Measurements from ENCODE around the gene SLK. TPM values are rescaled to one million over a fixed set of nuclear protein-coding genes. Genes with fewer than 3 reads are reported as not detected.

SLK gene
- total and polyA plus RNA-seq, 10 of the 15 experiments (the other 5 are each of a cell fraction or from before 2014, with no cell fraction given), result 2.5 to 24.2 (median 11.1) TPM

DNA sequence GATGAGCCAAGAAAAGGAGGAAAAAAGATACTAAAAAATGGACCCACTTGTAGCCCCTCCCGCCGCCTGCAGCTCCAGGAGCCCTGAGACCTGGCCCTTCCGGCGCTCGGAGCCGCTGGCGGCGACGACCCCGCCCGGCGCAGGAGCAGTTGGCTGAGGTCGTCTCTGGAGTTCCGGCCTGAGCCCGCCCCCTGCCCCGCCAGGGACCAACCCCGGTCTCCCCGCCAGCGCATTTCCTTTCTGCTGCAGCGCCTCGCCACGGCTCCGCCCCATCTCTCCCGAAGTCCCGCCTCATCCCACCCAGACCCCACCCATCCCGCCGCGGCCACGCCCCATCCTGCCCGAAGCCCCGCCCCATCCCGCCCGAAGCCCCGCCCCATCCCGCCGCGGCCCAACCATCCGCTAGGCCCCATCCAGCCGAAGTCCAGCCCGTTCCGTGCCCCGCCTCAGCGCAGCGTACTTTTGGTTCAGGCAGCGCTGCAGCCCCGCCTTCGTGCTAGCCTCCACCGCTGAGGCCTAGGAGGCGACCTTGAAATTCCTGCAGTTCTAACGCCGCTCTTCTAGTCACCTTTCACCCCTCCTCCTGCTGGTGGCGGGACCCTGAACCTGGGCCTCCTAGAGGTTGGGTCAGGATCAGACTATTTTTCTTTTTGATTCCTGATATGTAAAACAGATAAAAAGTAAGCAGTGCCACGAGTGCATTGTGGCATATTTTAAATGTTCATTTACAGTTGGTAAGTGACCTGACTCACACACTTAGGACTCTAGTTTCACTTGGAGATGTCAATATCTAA is 48.7 kb upstream of the SLK start, which contains the start of gene STN1 (continued):
- TF ChIP-seq CEBPZ (IDR thresholded peaks at IDR 0.05; ENCODE audit: low read depth, low read length), result no peak
- TF ChIP-seq ETV6 (conservative IDR thresholded peaks at IDR 0.05 in 1 of 2, IDR thresholded peaks at IDR 0.05 in 1 of 2; ENCODE audit: borderline replicate concordance in 1 of 2, low read depth in 1 of 2), result no peak

GRCh38 chr10:103919648-103920025 is 47.3 kb upstream of the SLK start:
- in situ Hi-C loops (cut with MboI), result no loop called here
- 100% methylated on average over 1 of the region's 1 CpG for WGBS (ENCODE audit: insufficient coverage, insufficient replicate concordance, low lambda C conversion rate, missing lambda C conversion rate)
- ATAC-seq (no peak), DNase-seq (ENCODE audit: low read depth, low spot score) (no peak), FAIRE-seq (no peak)
- BruUV-seq (replicated peaks), result no TSS peak
- ChIA-PET POLR2A (interaction anchor here (0.8 kb wide), 1 partner anchor 18 kb away, joined by 7 read pairs; no protein-coding TSS in a partner anchor), SMC1A (ENCODE audit: uncharacterized antibody, unreplicated experiment) (interaction anchor here (1.2 to 1.6 kb wide), 2 partner anchors 8 to 18 kb away, joined by 3 to 4 read pairs; no protein-coding TSS in a partner anchor), RAD21 (ENCODE audit: unreplicated experiment) (interaction anchor here (1.1 to 1.5 kb wide), 2 partner anchors 11 to 55 kb away, joined by 3 read pairs; no protein-coding TSS in a partner anchor), CTCF (interaction anchor here (0.8 to 1.2 kb wide), 3 partner anchors 32 to 202 kb away, joined by 3 to 4 read pairs (median 3); partner anchors contain the start of gene SFR1)
- Histone ChIP-seq H2AFZ (ENCODE audit: control insufficient read depth, low read depth, low read length) (no peak overlapping the region), H3K4me3 (no peak overlapping the region), H3K4me2 (ENCODE audit: control insufficient read depth, insufficient read depth) (no peak overlapping the region), H3K9ac (ENCODE audit: control insufficient read depth, insufficient read depth, low read length) (no peak overlapping the region), H3K4me1 (ENCODE audit: control insufficient read depth, insufficient read depth, low read length) (peaks cover 12% of the 10 kb centered on the region), H3K36me3 (ENCODE audit: control insufficient read depth in 2 of 2, insufficient read depth in 2 of 2, low read length in 1 of 2) (no peaks in the 10 kb centered on the region), H3K27me3 (replicated peaks in 1 of 2; ENCODE audit: control insufficient read depth in 2 of 2, insufficient read depth in 2 of 2, low read length in 1 of 2) (no peaks in the 10 kb centered on the region), H3K27ac (ENCODE audit: control insufficient read depth, insufficient read depth) (no peak overlapping the region), H3K9me3 (replicated peaks; ENCODE audit: control insufficient read depth, insufficient read depth, low read length) (peaks cover 6% of the 10 kb centered on the region), H3K79me2 (ENCODE audit: control insufficient read depth, insufficient read depth, low read length) (peaks cover 19% of the 10 kb centered on the region), H4K20me1 (ENCODE audit: control insufficient read depth, insufficient read depth) (no peaks in the 10 kb centered on the region)
- intact Hi-C loops (cut with micrococcal nuclease; ENCODE audit: unreplicated experiment), result loop anchor here (5.0 to 10.0 kb wide), 3 partner anchors 48 to 415 kb away; partner anchors contain the start of genes ITPRIP, SFR1 and SLK
- no peak for TF ChIP-seq WRNIP1 (IDR thresholded peaks at IDR 0.05; ENCODE audit: borderline replicate concordance, low read depth, low read length)
- TF ChIP-seq ATF7 (IDR thresholded peaks at IDR 0.05; ENCODE audit: low read depth), result no peak
- TF ChIP-seq ATF2 (IDR thresholded peaks at IDR 0.05; ENCODE audit: low read length), result no peak
- no peak for TF ChIP-seq KLF5 (IDR thresholded peaks at IDR 0.05; ENCODE audit: partially characterized antibody)
- TF ChIP-seq ZBED1 (IDR thresholded peaks at IDR 0.05; ENCODE audit: borderline replicate concordance), result no peak
- no peak for TF ChIP-seq MTA3 (IDR thresholded peaks at IDR 0.05; ENCODE audit: borderline replicate concordance, low read length)
- TF ChIP-seq EZH2 (IDR thresholded peaks at IDR 0.05; ENCODE audit: borderline replicate concordance, control insufficient read depth, low read depth, low read length), result no peak
- TF ChIP-seq SUPT20H (IDR thresholded peaks at IDR 0.05; ENCODE audit: borderline replicate concordance, control insufficient read depth, low read depth, low read length), result no peak
- TF ChIP-seq FOS (IDR thresholded peaks at IDR 0.05; ENCODE audit: borderline replicate concordance, extremely low read depth, insufficient read length), result no peak
- TF ChIP-seq SMARCA5 (IDR thresholded peaks at IDR 0.05), result no peak
- no peak for TF ChIP-seq NBN (IDR thresholded peaks at IDR 0.05)
- TF ChIP-seq CTCF (IDR thresholded peaks at IDR 0.05 in 2 of 3, conservative IDR thresholded peaks at IDR 0.05 in 1 of 3; ENCODE audit: control insufficient read depth in 2 of 3, extremely low read depth in 1 of 3, insufficient read depth in 1 of 3, low read depth in 3 of 3, low read length in 3 of 3), result no peak

Measured in GM12878 (cell line).